GM19438 (cell line): ENCODE measurements around the gene C8G.

ENCODE experiments used
- ATAC-seq: cut with Tn5 transposase; IDR thresholded peaks from one replicate; pipeline ENCODE4 v1.9.1; 2021; ENCODE audit warnings: low read depth; ENCODE audit not compliant: unreplicated experiment

The C8G gene

GRCh38 chr9:136952876-136953770 is 8.1 kb downstream of the C8G start:
- no peak for ATAC-seq

GRCh38 chr9:136953771-136954269 is 8.8 kb downstream of the C8G start:
- no peak for ATAC-seq

DNA sequence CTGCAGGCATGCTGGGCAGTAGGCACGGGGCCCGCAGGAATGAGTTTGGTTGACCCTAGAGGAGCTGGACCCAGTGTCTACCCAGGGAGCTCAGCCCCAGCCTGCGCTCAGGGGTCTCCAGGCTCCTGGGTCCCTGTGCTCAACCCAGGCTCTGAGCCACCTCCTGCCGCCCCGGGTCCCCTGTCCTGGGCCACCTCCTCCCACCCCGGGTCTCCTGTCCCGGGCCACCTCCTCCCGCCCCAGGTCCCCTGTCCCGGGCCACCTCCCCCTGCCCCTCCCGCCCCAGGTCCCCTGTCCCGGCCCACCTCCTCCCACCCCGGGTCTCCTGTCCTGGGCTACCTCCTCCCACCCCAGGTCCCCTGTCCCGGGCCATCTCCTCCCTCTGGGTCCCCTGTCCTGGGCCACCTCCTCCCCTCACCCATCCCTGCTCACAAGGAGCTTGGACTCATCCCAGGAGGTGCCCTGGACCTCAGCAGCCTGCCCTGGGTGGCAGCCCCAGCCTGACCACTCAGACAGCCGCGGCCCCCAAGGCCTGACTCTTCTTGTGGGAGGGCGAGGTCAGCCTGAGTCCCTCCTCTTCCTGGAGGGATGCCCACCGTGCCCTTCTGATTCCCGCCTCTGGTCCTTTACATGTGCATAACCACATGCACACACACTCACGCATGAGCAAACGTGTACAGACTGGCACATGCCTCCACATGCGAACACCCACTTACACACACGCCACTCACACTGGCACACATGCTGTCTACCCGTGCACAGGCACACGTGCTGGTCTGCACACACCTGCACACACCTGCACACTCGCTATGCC is 9.4 kb downstream of the C8G start:
- ATAC-seq = no peak

DNA sequence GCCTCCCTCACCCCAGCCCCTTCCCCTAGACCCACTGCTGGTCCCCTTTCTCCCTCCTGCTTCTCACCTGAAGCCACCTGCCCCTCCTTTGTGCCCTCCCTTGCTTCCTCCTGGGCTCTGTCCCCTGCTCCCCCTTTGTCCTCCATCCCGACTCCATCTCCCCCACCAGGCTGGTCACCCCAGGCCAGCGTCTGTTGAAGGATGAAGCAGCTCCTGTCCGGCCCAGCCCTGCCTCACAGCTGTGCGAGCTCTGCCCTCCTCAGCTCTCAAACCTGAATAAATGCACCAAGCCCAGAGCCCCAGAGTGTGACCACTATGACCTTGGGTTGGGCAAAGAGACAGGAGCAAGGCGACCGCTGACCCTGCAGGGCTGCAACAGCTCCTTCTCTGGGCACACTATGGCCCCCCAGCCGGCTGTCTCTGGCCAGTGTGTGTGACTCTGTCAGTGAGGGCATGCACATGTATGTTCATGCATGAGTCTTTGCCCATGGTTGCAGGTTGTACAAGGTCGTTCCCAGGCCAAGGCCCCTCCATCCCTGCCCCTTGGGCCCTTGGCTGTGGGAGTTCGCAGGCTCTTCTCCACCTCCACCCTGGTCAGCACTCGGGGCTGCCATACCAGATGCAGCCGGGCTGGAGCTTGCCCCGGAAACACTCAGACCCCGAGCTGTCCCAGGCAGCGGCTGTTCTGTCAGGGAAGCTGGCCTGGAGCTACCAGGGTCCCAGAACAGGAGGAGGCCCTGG is 10.3 kb downstream of the C8G start:
- ATAC-seq = no peak

DNA sequence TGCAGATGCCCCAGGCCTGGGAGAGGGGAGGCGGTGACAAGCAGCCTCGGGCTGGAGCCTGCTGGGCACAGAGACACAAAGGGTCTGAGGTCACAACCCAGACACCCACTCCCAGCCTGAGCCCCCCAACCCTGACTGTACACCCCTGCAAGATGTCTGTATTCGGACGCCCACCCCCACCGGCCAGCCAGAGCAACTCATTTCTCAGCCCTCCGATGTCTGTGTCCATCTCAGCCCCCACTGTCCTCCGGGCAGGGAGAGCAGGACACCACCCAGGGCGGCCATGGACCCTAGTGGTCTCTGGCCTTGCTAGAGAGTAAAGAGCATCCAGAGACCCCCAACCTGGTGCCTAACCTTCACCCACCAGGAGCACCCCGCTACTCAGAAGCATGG is 10.9 kb downstream of the C8G start:
- no peak for ATAC-seq

- ATAC-seq = no peak
Observed at GRCh38 chr9:136956604-136957003, 11.6 kb downstream of the C8G start.

DNA sequence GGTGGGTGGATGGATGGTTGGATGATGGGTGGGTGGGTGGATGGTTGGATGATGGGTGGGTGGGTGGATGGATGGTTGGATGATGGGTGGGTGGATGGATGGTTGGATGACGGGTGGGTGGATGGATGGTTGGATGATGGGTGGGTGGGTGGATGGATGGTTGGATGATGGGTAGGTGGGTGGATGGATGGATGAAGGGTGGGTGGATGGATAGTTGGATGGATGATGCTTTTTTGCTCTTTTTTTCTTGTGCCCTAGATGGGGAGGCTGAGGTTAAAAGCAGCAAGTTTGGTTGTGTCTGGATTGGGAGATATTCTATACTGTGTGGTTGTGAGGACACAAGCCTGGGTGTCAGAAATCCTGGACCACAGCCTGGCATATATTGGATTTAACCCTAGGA is 12.4 kb downstream of the C8G start:
- ATAC-seq = no peak

DNA sequence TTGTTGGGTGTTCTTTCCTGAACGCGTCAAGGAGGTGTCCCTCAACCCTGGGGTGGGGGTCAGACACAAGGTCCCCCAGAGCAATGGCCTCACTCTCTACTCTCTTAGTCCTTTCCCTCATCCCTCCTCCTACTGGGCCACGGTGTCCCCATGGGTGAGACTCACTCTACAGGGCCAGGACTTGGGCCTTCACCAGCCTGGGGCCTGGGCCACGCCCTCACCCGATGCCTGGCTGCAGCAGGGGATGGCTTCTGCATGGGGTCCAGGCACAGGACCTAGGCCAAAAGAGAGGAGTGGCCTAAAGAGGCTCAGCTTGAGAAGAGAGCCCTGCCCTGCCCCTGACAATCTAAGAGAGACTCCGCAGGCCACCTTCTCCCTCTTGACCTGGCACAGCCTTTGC is 12.9 kb downstream of the C8G start:
- no peak for ATAC-seq

- ATAC-seq = no peak
Observed at GRCh38 chr9:136958473-136958872, 13.4 kb downstream of the C8G start.

GRCh38 chr9:136958898-136959850 is 14.1 kb downstream of the C8G start:
- ATAC-seq = no peak

DNA sequence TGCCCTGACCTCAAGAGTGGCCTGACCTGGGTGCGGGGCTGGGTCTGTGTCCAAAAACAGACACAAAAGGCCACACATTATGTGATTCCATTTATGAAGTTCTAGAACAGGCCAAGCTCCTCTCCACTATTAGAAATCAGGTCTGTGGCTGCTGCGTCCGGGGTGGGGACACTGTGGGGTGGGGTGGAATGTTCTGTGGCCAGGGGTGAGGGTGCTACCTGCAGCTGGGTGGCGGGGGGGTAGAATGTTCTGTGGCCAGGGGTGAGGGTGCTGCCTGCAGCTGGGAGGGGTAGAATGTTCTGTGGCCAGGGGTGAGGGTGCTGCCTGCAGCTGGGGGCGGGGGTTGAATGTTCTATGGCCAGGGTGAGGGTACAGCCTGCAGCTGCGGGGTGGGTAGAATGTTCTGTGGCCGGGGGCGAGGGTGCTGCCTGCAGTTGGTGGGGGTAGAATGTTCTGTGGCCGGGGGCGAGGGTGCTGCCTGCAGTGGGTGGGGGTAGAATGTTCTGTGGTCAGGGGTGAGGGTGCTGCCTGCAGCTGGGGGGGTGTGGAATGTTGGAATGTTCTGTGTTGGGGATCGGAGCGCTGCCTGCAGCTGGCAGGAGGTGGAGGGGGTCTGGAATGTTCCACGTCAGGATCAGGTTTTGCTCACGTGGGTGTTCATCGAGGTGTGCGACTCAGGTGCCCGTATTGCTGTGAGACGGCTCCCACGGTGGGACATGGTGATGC is 15.3 kb downstream of the C8G start:
- ATAC-seq = no peak

GRCh38 chr9:136960938-136961275 is 15.9 kb downstream of the C8G start:
- ATAC-seq = no peak

GRCh38 chr9:136961279-136962065 is 16.4 kb downstream of the C8G start:
- no peak for ATAC-seq

GRCh38 chr9:136962163-136962562 is 17.1 kb downstream of the C8G start:
- no peak for ATAC-seq

GRCh38 chr9:136962701-136963248 is 17.7 kb downstream of the C8G start:
- no peak for ATAC-seq

GRCh38 chr9:136963341-136963740 is 18.3 kb downstream of the C8G start:
- ATAC-seq = no peak

- no peak for ATAC-seq
Observed at GRCh38 chr9:136963751-136964150, 18.7 kb downstream of the C8G start.

DNA sequence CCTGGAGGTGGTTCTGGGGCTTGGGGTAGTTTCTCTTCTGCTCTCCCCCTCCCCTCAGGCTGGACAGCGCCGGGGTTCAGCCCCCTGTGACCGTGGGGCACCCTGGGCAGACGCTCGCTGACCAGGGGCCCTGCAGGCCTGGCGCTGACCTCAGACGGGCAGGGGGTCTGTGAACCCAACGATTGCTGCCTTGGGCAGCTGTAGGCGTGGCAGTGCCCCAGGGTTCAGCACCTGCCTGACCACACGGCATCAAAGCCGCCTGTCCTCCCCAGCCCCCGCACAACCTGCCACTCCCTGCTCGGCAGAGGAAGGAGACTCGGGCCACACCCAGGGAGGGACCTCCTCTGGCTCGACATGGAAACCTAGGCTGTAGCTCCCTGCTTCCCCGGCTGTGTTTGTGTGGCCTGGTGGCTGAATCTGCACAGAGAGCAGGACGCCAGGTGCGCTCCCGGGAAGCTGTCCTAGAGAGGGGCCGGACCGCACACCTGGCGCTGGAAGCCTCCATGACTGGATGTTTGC is 19.2 kb downstream of the C8G start:
- no peak for ATAC-seq
